OCI-M2 (cell line): Measurements from ENCODE around the gene MSX1.
"Not testable (repeated sequence)": the region's sequence is repeated elsewhere in the genome, so short reads cannot be mapped to it uniquely, and the experiment has no call there.

Source experiments
- DNase-seq: peaks from one replicate; lab custom pipeline; 2025; ENCODE audit not compliant: unreplicated experiment; lab: John Stamatoyannopoulos, UW

MSX1 gene

DNA sequence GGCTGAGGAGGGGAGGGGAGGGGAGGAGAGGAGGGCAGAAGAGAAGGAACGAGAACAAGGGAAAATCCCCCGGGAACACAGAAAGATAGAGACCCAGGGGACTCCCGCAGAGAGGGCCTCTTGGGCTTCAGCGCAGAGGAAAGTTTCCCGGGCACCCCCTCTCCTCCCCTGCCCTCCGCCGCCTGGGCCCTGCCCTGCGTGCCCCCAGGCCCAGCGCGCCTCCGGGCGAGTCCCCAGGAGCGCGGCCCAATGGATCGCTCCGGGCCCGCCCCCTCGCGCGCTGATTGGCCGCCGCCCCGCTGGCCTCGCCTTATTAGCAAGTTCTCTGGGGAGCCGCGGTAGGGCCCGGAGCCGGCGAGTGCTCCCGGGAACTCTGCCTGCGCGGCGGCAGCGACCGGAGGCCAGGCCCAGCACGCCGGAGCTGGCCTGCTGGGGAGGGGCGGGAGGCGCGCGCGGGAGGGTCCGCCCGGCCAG lies at the start of gene MSX1:
Gene MSX1, plus strand, starts transcription at position 341 of the 474 bp plus-strand sequence. CDS start 235 bp downstream, outside the sequence.
- DNase-seq, result no peak

DNA sequence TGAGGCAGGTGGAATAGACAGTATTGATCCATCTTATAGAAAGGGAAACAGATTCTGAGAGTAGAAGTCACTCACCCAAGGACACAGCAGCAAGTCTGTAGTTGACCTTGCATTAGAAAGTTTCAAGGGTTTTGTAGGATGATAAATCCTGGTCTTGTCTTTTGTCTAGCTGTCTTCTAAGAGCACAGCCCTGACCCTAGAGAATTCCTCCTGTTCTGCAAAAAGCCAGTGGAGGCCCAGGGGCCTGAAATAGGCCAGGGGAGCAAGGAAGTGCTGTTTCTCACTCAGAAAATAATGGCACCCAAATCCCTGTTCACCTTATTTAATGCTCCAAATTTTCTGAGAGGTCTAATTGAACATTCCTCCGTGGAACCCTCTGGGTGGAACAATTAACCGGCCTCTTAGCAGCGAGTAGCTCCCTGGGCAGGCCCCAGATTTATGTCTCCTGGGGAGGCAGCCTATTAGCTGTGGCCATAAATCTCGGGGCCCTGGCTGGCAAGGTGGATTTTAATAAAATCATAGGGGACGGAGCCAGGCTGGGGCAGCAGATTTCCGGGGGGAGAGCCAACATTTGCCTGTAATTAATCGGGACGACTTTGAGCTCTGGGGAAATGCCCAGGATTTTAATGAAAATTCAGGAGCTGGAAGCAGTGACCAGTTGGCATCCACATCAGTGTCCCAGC lies 49.2 kb upstream of the MSX1 start:
- DNase-seq, result no peak

DNA sequence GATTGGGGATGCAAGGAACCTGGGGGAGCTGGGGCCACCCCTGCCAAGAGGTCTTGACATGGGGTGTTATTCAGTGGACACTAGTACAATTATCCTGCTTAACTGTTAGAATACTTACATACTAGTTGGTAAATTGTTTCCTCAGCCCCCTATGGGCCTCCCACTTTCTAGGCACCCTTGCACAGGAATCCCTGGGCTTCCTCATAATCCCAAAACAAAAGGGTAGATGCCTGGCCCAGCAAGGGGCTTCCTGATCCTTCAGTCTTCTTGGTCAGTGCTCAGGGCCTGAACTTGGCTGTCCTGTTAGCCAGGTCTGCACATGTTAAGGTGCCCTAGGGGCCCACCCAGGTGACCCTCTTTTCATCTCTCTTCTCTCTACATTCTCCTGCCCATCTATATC lies 48.7 kb upstream of the MSX1 start:
- no peak for DNase-seq

DNA sequence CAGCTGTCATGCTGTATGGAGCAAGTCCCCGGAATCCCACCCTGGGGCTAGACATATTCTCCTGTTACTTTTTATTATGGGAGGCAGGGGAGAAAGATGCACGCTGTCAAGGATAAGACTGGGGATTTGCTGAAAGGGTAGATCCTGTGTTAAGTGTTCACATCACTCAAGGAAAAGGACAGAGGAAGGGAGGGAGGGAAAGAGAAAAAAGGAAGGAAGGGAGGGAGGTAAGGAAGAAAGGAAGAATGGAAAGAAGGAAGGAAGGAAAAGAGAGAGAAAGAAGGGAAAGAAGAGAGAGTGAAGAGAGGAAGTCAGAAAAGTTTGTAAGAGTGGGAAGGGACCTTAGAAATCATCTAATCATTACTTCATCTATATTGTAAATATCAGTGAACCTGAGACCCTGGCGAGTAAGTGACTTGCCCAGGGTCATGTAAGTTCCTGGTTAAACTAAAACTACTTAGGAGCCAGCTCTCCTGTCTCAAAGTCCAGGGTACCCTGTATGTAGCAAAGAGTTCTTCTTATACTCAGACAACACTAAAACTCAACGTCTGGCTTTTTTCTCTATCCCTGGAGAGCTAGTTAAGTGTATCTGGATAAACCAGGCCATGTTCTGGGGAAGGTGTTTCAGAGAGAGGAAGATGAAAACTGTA lies 47.2 kb upstream of the MSX1 start:
- DNase-seq, result no peak

DNA sequence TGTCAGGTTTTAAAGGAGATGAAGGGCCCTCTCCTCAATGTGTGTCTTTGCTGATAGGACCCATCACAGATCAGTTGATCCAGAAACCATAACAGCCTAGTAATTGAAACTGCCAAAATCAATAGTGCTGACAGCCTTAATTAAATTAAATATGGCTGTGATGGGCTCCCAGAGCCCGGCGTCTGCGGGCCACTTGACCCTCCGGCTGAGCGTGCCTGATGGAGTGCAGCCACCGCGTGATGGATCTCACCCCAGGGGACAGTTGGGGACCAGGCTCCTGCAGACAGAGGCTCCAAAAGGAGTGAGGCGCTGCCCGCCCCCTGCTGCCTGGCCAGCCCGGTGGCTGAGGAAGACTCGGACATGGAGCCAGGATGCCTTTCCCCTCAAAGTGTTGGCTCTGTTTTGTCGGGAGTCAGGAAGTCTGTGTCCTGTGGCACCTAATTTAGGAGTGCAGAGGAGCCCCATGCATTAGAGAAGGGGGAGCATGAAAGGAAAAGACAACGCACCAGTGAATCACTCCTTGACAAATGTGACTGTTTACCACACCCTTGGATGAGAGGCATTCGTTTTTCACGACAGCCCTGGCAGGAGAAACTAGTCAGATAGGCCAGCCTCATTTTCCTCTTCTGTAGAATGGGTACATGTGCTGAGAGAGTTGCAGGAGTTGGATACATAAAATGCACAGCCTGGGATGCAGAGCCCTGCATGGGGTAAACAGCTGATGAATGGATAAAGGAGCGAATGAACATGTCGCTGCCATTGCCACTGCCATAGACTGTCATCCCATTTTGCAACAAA lies 40.9 kb upstream of the MSX1 start:
- no peak for DNase-seq

DNA sequence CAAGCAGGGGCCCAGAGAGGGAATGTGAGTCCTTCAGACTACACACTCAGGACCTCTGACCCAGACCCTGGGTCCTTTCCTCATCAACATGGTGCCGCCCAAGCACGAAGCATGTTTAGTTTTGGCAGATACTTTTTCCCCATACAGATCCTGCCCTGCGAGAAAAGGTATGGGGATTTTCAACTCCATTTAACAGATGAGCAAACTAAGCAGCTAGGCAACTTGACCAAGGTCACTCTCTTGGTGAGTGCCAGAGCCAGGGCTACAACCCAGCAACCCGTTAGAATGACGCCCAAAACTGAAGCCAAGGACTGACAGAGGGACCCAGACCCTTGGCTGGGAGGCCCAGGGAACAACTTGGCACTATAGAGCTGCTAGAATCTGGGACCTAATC lies 40.3 kb upstream of the MSX1 start:
- DNase-seq, result no peak

DNA sequence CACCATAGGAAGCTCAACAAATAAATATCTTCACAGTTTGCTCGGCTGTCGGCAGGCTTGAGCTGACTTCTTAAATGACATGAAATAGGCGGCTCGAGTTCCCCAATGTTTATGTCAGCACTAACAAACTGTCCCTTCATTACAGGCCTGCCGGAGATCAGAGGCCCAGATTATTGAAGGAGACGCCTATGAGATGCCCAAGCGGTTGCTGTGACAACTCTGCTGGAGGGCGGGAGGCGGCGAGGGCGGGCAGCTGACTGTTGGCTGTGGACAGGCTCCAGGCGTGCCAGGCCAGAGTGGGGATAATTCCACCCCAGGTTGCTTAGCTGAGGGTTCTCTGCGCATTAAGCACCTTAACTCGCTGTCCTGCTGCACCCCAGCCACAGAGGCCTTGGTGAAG lies 39.2 kb upstream of the MSX1 start:
- no peak for DNase-seq

DNA sequence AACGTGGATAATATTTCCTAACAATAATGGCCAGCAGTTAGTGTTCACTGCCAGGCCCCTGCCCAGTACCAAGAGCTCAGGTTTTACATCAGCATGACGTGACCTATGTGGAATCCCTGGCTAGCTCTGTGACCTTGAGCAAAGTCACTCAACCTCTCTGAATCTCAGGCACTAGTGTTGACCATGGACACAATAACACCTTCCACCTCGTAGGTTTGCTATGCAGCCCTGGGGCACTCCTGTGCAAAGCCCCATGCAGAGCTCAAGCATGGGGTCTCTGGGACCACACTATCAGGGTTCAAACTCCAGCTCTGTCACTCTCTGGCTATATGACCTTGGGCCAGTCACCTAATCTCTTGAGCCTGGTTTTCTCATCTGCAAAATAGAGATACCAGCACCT lies 38.7 kb upstream of the MSX1 start:
- DNase-seq, result no peak

DNA sequence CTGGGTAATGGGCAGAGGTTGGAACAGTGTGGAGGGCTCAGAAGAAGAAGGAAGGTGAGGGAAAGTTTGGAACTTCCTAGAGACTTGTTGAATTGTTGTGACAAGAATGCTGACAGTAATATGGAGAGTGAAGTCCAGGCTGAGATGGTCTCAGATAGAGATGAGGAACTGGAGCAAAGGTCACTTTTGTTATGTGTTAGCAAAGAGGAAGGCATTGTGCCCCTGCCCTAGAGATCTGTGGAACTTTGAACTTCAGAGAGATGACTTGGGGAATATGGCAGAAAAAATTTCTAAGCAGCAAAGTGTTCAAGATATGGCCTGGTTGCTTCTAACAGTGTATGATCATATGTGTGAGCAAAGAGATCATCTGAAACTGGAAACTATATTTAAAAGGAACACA lies 37.9 kb upstream of the MSX1 start:
- no peak for DNase-seq

DNA sequence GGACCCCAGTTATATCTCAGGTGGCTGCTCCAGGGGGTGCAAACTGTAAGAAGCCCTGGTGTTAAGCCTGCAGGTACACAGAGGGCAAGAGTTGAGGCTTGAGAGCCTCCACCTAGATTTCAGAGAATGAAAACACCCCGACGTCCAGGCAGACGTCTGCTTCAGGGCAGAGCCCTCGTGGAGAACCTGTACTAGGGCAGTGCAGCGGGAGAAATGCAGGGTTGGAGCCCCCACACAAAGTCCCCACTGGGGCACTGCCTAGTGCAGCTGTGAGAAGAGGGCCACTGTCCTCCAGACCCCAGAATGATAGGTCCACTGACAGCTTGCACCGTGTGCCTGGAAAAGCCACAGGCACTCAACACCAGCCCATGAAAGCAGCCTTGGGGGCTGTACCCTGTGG lies 37.2 kb upstream of the MSX1 start:
- DNase-seq, result not testable (repeated sequence)

DNA sequence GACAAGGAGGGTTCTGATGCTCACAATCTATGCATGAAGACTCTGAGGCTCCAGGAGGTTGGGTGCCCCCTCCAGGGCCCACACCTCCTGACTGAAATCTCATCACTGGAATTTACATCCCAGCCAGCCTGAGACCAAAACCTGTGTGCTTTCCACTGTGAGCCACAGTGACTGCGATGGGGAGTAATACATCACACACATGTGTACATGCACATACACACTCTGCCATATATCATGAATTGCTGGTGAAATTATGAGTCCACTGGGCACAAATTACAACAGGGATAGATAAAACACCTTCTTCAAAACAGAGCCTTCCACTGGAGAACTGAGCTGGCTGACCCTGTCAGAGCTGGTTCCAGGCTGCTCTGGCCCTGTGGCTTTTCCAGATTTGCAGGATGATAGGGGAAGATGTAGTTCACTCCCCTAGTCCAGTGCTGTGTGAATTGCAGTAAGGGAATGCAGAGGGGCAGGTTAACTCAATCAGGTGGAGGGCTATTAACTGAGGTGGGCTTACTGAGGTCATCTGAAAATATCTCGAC lies 35.8 kb upstream of the MSX1 start:
- DNase-seq, result no peak

DNA sequence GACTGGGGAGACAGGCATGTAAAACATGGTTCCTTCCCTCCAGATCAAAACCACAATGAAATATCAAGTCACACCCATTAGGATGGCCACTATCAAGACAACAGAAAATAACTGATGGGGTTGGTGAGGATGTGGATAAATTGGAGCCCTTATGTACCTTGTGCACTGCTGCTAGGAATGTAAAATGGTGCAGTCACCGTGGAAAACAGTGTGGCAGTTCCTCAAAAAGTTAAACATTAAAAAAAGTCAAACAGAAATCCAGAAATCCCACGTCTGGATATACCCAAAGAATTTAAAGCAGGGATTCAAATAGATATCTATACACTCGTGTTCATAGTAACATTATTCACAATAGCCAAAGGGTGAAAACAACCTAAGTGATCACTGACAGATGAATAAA lies 35.2 kb upstream of the MSX1 start:
- DNase-seq, result no peak

DNA sequence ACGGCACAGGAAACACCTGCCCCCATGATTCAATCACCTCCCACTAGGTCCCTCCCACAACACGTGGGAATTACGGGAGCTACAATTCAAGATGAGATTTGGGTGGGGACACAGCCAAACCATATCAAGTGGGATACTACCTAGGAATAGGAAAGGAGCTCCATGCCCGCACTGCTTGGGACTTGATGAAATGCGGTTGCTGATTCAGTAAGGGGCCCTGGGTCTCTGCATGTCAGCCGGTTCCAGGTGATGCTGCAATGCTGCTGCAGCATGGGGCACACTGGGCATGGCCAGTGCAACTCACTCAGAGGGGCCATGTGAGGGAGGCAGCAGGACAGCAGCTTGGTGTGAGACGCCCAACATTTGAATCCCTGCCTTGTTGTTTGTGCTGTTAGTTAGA lies 34.0 kb upstream of the MSX1 start:
- no peak for DNase-seq

DNA sequence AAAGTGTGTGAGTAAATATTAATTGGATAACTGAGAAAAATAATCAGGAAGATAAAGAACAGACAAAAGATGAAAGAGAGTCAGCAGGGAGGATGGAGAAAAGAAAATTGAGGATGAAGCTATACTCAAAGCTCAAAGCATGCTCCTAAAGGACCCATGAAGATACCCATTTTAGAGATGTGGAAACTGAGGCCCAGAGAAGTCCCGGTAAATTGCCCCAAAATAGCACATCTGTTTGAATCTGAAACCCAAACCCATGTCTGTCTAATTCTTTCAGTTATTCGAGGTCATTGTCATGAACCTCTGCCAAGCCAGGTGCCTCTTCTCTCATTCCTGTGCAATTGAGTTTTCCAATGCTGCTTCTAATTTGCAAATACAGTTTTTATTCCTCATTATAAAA lies 29.6 kb upstream of the MSX1 start:
- DNase-seq, result no peak

DNA sequence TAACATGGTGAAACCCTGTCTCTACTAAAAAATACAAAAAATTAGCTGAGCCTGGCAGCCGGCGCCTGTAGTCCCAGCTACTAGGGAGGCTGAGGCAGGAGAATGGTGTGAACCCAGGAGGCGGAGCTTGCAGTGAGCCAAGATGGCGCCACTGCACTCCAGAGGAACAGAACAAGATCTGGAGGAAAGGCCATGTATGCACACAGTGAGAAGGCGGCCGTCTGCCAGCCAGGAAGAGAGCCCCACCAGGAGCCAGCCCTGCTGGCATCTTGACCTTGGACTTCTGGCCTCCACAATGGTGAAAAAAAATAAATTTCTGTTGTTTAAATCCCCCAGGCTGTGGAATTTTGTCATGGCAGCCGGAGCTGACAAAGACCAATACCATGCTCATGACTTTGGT lies 28.2 kb upstream of the MSX1 start:
- DNase-seq, result no peak

DNA sequence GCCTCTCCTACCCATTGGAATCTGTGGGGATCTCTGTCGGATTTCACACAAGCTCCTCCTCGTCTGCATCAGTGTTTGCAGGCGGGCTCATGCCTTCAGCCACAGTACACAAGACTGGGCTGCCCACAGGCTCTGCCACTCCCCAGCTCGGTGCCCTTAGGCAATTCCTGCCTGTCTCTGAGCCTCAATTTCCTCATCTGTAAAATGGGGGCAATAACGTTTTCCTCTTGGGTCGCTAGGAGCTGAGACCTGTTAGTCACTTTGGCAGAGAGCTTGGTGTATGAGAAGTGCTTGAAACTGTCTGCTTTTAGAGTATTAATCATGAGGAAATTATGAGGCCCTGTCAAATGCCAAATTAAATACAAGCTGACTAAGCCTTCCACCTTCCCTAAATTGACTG lies 27.6 kb upstream of the MSX1 start:
- no peak for DNase-seq

DNA sequence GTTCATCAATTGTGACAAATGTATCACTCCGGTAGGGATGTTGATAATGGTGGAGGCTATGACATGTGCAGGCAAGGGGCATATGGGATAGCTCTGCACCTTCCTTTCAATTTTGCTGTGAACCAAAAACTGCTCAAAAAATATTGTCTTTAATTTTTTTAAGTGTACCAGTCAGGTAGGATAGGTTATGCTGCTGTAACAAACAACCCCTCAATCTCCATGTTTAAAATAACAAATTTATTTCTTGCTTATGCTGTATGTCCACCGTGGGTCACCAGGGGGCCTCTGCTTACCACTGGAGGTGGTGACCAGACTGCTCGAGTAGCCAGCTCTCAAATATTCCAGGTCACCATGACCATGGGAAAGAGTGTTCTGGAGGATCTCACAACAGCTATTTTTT lies 23.4 kb upstream of the MSX1 start:
- DNase-seq, result no peak

DNA sequence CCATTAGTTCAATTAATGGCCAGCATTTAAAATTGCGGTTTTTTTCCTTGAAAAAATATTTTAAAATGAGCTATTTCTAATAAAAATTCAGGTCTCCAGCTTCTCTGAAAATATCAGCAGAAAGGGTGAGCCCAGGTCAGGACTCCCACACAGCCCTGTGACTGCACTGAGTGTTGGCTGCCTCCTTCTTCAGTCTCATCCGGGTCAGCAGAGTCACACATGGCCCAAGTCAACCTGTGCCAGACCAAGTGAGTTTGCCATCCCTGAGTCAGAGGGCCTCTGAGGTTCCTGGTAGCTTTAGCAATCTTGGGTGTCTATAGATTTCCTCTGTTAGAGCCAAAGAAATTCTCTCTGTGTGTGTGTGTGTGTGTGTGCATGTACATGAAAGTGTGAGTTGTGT lies 22.1 kb upstream of the MSX1 start:
- no peak for DNase-seq

DNA sequence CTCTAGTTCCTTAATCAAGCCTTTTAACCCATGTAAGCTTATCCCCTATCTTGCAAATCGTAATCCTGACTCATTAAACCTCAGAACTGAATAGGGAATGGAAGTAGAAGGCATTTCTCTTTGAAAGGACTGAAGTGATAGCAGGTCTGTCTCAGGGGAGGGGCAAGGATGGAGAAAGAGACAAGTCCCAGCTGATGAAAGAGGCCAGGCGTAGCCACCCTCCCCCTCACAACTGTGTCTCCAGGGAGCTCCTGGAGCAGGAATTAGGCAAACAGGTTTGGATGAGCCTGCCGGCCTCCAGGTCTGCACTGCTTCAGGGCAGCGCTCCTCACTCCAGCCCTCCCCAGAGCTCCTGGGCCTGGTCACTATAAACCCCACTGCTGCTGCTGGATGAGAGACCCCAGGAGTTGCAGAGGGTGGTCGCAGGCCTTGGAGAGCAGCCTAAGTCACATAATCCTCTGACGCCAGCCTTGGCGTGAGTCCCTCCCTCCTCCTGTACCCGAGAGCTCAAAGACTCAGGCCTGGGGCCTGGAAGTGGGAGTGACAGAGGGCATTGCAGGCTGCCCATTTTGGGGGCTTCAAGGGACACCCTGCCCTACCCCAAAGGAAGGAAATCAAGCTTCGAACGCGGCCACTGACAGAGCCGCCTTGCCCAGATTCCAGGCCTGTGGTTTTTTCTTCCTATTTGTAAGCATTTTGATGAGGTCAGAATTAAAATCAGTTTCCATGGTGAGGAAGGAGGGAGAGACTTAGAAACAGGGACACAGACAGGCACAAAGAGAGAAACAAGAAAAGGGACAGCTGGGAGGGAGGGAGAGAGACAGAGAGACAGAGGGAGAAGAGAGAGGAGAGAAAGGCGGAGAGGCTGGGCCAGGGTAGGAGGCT lies 21.2 kb upstream of the MSX1 start:
- DNase-seq, result no peak

DNA sequence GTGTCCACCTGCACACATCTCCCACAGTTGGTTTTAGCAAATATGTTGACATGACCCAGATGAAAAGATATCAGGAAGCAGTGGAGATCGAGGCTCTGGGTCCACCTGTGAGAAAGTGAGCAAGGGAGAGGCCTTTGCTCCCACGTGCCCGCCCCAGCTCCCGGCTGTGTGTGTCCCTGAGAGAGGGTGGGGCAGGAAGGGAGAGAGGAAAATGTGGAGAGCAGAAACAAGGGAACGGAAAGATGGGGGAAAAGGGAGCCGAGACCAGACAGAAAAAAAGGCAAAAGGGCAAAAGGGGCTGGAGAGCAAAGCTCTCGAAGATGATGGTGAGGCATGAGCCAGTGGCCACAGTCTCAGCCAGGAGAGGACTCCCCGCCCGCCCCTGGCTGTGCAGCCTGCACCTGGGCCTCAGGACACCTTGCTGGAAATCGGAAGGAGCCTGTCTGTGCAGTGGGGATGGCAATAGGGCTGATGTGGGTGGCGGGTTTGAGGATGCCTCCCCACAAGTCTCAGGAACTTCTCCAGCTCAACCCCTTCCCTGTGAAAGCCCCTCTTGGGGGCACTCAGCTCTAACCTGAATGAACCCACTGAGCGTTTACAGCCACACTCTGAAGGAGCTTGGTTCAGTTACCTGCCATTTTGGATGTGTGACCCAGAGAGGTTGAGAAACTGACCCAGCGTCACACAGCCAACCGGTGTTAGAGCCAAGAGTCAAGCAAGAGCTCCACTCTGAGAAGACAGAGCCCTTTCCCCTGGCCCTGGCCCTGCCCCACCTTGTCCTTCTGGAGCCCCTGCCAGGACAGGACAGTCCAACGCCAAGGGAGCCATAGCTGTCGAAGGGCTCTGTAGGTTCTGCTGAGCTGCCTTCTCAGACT lies 20.3 kb upstream of the MSX1 start:
- no peak for DNase-seq
